Thyroid gland (tissue), 4 donors: ENCODE data around the gene SPAAR. TPM values are rescaled to one million over a fixed set of nuclear protein-coding genes. Genes with fewer than 3 reads are reported as not detected.
A peak's percentile ranks its signal among the peaks of the same experiment; 100 is the strongest.

Source experiments
- DNase-seq, 2 donors: peaks; one replicate each; pipeline ENCODE4 v3.0.0-alpha.2; 2019
- H3K27ac ChIP-seq, 3 donors: fragments of 200-600 bp; sonication (generic); 1 replicate in 2 of 3; 2 replicates in 1 of 3; pipeline ENCODE4 v1.5.1; 2016 to 2019; ENCODE audit warnings: mild to moderate bottlenecking in 1 of 3, moderate library complexity in 1 of 3
- H3K27me3 ChIP-seq: fragments of 200-600 bp; sonication (generic); one replicate; pipeline ENCODE4 v1.5.1; 2019
- H3K36me3 ChIP-seq, 2 donors: fragments of 200-600 bp; sonication (generic); one replicate each; pipeline ENCODE4 v1.5.1; 2016 to 2019
- H3K4me1 ChIP-seq, 2 donors: fragments of 200-600 bp; sonication (generic); one replicate each; pipeline ENCODE4 v1.5.1; 2017 to 2019
- H3K4me3 ChIP-seq, 3 donors: fragments of 200-600 bp; sonication (generic); replicated peaks in 1 of 3; 1 replicate in 2 of 3; 2 replicates in 1 of 3; pipeline ENCODE4 v1.5.1; 2016; ENCODE audit warnings: mild to moderate bottlenecking in 1 of 3
- H3K9me3 ChIP-seq: fragments of 200-600 bp; sonication (generic); one replicate; pipeline ENCODE4 v1.5.1; 2017
- CTCF ChIP-seq, 6 experiments: fragments of 200-600 bp in 3 of 6; fragments of 450-650 bp in 3 of 6; sonication (generic) in 3 of 6; IDR thresholded peaks; one replicate each; pipeline ENCODE4 v1.5.1; 2016 to 2019; ENCODE audit warnings: antibody characterized with exemption in 6 of 6, mild to moderate bottlenecking in 2 of 6, inconsistent platforms in 1 of 6, moderate library complexity in 1 of 6
- POLR2A ChIP-seq, 2 donors: fragments of 450-650 bp; IDR thresholded peaks; one replicate each; pipeline ENCODE4 v1.6.1; 2017; ENCODE audit warnings: antibody characterized with exemption in 2 of 2, mild to moderate bottlenecking in 2 of 2, moderate library complexity in 1 of 2
- WGBS, 2 donors: methylation state at CpG; one replicate each; pipeline ENCODE4 v1.1.5; 2017; 5-methylcytosine and 5-hydroxymethylcytosine counted together
- intact Hi-C: fragments of 100-400 bp; cut with DNase I; formaldehyde crosslinking; loops from one replicate; pipeline ENCODE4 v1.15.1; 2023
- total RNA-seq, 4 donors: library from RNA; depleted of rRNA; stranded (reverse); fragments of >200 nt; gene quantifications; one replicate each; pipeline ENCODE4 v1.2.3, GENCODE V29; 2016

Gene SPAAR
- total RNA-seq, 4 donors from 2014 or later, result 2.1 to 8.1 (median 3.6) TPM

- intact Hi-C loops, result no loop called here
- Histone ChIP-seq H3K9me3 (no peaks in the 10 kb centered on the region), H3K4me1 (no peaks in the 10 kb centered on the region), H3K4me3 (no peak overlapping the region), H3K27me3 (no peaks in the 10 kb centered on the region), H3K36me3 (no peaks in the 10 kb centered on the region), H3K27ac (no peak overlapping the region)
- 79 to 80% methylated on average over 2 of the region's 2 CpGs for WGBS, 2 donors
- DNase-seq, result no peak
- TF ChIP-seq POLR2A (IDR thresholded peaks at IDR 0.05) (no peak), CTCF (IDR thresholded peaks at IDR 0.05) (no peak)
These were observed 10.3 kb upstream of the SPAAR start for GRCh38 chr9:35899021-35899420.

DNA sequence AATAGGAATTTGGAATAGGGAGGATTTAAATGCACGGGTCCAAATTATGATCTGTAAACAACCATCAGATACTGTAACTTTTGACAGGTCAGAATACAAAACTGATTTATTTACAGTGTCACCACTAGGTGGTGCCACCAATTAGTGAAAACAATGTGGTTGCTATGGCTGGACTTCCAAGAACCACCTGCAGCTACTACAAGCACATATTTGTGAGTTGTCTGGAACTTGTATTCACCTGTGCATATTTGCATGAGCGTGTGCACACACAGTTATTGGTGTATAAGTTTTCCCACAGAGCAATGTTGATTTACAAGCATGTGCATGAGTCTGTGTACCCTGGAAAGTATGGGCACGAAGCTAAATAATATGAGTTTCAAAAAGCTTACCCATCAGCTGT is 6.2 kb upstream of the SPAAR start:
- no peak overlapping the region for H3K4me3 ChIP-seq
- H3K36me3 ChIP-seq, result no peaks in the 10 kb centered on the region
- no peak for TF ChIP-seq POLR2A (IDR thresholded peaks at IDR 0.05)
- TF ChIP-seq CTCF (IDR thresholded peaks at IDR 0.05), result peak; percentile 64 to 90 (median 82)
- H3K4me1 ChIP-seq, result peaks cover 37 to 39% of the 10 kb centered on the region in 2 donors
- peak; percentile 38 to 41 for DNase-seq
- intact Hi-C loops, result loop anchor here (5.0 kb wide), 1 partner anchor 119 kb away; no protein-coding TSS in a partner anchor
- H3K9me3 ChIP-seq, result no peaks in the 10 kb centered on the region
- H3K27me3 ChIP-seq, result no peaks in the 10 kb centered on the region
- H3K27ac ChIP-seq, result no peak overlapping the region
- WGBS, 2 donors, result 34 to 36% methylated on average over 3 of the region's 3 CpGs

- intact Hi-C loops, result loop anchor here (5.0 kb wide), 1 partner anchor 118 kb away; no protein-coding TSS in a partner anchor
- TF ChIP-seq POLR2A (IDR thresholded peaks at IDR 0.05) (no peak), CTCF (IDR thresholded peaks at IDR 0.05) (no peak)
- no peaks in the 10 kb centered on the region for H3K27me3 ChIP-seq
- DNase-seq, result no peak
- no peaks in the 10 kb centered on the region for H3K9me3 ChIP-seq
- H3K4me3 ChIP-seq, result no peak overlapping the region
- peaks cover 50 to 52% of the 10 kb centered on the region in 2 donors for H3K4me1 ChIP-seq
- H3K36me3 ChIP-seq, result no peaks in the 10 kb centered on the region
- H3K27ac ChIP-seq, result peak overlapping the region; percentile 84 to 97 (median 96)
- WGBS, 2 donors, result 53 to 66% methylated on average over 7 to 8 of the region's 8 CpGs
These were observed 5.0 kb upstream of the SPAAR start for GRCh38 chr9:35904338-35904737.

- Histone ChIP-seq H3K4me1 (peaks cover 58 to 61% of the 10 kb centered on the region in 2 donors), H3K9me3 (no peaks in the 10 kb centered on the region), H3K27me3 (no peaks in the 10 kb centered on the region), H3K27ac (peak overlapping the region; percentile 84 to 97 (median 96)), H3K36me3 (no peaks in the 10 kb centered on the region), H3K4me3 (no peak overlapping the region)
- TF ChIP-seq POLR2A (IDR thresholded peaks at IDR 0.05) (no peak), CTCF (IDR thresholded peaks at IDR 0.05) (no peak)
- 74% methylated on average over 8 of the region's 8 CpGs; no CpG with 5 or more reads in 1 of the 2 donors for WGBS, 2 donors
- peak; percentile 20 to 25 for DNase-seq
- intact Hi-C loops, result loop anchor here (5.0 kb wide), 1 partner anchor 37 kb away; no protein-coding TSS in a partner anchor
These were observed 4.1 kb upstream of the SPAAR start for GRCh38 chr9:35905051-35905781.
